DMS 273 (cell line): ENCODE data around the gene ADAM33.
A peak's percentile ranks its signal among the peaks of the same experiment; 100 is the strongest.

Source experiments
- DNase-seq: peaks from one replicate; lab custom pipeline; 2025; ENCODE audit not compliant: unreplicated experiment; lab: John Stamatoyannopoulos, UW

Gene ADAM33

DNA sequence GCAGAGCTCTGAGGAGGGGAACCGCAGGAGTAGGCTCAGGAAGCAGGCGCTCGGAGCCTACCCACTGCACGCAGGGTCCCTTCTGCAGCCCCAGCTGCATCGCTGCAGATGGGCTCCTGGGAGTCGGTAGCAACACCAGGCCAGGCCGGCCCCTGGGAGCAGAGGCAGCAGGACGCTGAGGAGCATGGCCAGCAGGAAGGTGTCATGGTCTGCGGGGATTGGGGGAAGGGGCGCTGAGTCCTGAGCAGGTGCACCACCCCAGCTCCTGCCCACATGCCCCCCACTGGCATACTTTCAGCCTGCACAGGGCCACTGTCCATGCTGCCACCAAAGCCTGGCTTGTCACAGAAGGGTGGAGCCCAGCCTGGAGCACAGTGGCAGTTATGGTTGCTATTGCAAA lies 10.9 kb downstream of the ADAM33 start:
- no peak for DNase-seq

DNA sequence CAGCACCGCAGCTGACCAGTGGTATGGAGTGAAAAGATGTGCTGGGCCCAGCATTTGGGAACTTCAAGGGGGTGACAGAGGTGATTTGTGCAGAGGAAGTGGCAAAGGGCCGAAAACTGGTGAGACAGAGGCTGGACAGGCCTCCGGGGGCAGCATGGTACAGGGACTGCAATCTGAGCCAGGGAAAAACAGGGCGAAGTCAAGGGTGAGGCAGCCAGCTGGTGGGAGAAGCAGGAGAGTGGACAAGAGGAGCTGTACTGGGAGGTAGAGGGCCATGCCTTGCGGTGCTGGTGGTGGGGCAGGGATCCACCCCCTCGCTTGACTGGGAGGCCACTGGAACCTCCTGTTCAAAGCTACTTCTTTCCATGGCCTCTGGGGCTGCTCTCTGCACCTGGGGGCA lies 11.3 kb downstream of the ADAM33 start:
- DNase-seq: peak; percentile 39

DNA sequence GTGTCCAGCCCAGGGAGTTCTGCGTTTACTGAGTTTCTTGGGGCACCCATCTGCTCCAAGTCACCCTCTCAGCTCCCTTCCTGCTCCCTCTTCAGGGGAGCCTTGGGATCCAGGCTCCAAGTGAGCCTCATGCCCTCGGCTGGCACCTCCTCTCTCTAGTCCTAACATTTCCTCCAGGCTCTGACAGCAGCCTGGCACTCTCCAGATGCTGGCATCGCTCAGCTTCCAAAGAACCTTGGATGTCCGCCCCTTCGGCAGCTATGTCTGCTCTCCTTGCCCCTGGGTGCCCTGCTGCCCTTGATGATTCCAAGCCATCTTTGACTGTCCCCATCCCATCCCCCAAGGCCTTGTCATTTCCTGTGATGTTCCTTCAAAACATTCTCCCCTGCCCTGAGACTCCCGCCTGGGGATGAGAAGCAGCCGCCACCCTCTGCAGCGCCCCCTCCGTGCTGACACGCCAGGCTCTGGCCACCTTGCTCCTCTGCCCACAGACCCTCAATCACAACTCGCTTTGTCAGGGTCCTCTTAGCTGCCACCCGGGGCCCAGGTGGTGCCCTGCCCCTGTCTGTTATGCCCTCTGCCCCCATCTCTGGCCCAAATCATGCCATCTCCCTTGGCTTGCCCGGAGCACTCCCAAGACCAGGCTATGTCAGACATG lies 12.0 kb downstream of the ADAM33 start:
- DNase-seq: no peak

DNA sequence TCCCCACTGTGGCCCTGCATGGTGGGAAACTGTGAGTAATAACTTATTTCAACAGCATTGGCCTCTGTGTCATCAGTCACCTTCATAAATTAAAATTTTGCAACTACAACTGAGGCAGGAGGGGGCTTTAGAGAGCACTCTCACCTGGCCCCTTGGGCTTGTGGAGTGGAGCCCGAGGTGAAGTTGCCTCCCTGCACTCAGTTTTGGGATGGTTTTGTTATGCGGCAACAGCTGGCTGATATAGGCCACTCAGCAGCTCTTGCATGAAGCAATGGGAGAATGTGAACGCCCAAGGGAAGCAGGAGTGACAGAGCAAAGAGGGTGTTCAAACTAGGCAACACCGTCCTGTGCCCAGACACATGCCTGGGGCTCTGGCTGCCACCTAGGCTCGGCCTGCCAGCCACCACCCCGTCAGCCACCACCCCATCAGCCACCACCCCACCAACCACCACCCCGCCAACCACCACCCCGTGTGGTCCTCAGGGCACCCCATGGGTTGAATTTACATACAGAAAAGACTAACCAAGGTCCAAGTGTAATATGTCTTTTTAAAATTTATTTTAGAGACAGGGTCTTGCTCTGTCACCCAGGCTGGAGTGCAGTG lies 14.3 kb downstream of the ADAM33 start:
- DNase-seq: no peak

DNA sequence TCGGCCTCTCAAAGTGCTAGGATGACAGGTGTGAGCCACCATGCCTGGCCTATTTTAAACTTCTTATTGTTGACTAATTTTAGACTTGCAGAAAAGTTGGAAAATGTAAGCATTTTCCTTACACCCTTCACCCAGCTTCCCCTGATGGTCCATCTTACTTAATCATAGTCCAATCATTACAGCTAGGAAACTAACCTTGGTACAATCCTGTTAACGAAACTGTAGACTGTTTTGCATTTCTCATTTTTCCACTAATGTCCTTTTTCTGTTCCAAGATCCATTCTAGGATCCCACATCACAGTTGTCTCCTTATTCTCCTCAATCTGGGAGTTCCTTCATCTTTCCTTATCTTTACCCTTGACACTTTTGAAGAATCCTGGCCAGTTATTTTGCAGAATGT lies 18.0 kb downstream of the ADAM33 start:
- DNase-seq: no peak

DNA sequence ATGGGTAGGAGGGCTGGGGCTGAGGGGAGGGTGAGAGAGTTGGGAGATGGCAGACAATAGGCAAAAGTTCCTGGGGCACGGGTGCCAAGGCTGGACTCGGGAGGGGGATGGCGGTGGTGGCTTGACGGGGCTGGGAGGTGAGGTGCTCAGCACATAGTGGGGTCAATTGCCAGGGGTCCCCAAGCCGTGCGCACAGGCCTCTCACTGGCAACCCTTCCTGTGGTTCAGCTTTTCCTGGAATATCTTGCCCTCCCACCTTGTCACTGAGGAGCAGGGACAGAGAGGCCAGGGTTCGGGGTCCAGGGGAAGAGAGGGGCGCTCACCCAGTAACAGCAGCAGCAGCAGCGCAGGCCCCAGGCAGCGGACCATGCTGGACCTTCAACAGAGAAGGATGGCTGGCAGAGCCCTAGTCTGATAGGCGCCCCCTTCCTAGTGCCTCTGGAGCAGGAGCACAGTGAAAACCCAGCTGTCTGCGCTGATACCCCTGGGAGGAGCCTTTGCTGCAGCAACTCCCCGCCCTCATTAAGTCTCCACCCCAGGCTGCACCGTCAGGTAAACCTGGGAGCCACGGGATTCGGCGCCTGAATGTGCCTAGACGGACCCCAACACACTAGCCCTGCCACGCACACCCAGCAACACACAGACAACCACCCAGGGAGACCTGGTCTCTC lies 18.6 kb downstream of the ADAM33 start, which contains the start of gene GFRA4:
GFRA4 (minus strand) TSS at position 369 of the 671 bp plus-strand sequence; CDS start at position 369, 0 bp downstream.
- DNase-seq: peak; percentile 23

DNA sequence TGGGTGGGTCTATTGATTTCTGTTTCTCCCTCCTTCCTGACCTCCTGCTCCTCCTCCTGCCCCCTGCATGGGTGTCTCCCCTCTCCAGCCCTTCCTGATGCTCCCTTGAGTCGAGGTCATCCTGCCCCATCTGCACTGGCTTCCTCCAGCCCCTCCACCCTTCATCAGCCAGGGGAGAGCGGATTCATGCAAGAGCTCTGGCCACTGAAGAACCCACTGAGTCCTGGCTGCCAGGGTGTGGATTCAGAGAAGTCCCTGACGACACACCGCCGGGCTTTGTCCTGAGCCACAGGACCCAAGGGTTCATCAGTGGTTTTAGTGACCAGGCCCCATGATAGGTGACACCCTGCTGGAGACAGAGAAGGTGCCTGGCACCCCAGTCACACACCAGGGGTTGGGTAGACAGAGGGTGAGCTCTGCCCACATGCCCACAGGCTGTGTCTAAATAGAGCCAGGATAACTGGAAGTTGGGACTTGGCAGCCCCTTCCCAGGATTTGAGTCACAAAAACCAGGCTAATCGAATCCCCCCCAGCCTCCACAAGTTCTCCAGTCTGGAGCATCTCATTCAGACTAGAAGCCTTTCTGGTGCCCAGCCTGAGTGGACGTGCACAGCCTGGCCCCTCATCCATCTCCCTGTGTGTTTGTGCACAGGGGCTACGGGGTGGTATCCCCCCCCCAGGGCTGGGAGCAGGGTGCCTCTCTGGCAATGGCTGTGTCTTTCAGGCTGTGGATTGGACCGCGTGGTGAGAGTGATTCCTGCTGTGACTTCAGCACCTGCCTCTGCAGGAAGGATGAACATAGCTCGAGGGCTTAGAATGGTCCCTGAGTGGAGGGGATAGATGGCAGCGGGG lies 19.8 kb downstream of the ADAM33 start:
- no peak for DNase-seq

DNA sequence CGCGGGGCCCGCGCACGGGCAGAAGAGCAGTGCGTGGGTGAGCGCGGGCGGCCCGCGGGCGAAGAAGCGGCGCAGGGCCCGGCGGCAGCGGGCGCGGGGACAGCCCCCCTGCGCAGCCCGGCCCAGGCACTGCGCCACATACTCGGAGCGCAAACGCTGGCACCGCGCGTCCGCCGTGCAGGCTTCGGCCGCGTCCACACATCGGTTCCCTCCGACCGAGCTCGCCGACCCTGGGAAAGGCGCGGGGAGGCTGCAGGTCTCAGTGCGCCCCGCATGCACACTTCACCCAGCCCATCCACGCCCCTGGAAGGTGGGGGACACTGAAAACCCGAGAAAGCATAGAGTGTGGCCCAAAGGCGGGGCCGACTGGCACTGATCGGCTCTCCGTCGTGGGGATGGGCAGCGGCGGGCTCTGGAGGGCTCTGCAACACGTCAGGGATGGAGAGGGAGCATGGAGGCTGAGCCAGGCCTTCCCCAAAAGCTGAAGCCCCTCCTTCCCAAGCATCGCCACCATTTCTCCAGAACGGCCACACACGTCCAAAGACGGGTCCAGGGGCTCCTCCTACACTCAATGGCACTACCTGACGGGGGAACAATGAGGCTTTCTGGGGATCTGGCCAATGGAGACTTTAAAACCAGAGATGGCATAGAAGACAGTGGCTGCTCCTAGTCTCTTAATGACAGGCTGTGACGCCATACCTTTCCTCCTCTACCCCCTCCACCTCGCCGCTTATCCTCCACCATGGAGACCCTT lies 20.6 kb downstream of the ADAM33 start:
- DNase-seq: peak; percentile 69

DNA sequence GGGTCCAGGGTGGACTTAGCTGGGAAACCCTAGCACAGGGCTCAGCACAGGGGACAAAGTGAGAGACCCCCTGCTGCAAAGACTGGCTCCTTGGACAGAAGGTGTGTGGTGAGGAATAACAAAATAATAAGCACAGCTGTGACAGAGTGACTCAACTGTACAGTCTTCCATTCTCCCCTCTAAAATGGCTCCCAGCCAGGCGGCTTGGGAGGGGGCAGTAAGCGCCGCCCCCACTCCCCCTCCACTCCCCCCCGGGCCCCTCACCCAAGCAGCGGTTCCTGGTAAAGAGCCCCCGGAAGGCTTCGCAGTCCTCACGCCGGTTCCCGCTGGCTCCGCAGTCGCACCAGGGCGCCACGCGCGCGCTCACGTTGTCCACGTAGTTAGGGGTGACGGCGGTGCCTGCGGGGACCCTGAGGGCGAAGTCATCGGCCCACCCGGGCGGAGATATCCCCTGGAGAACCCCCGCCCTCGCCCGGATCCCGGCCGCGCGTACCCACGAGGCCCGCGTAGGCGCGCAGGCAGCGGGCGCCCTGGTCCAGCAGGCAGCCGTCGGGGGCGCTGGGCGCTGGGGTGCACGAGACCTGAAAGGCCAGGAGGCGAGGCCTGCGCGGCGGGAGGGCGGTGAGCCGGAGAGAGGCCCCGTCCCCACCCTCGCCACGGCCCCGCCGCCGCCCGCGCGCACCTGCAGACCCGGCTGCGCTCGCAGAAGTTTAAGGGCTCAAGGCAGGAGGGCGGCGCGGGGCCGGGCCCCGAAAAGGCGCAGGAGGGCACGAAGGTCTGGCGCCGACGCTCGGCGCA lies 21.3 kb downstream of the ADAM33 start:
- peak; percentile 69 for DNase-seq

DNA sequence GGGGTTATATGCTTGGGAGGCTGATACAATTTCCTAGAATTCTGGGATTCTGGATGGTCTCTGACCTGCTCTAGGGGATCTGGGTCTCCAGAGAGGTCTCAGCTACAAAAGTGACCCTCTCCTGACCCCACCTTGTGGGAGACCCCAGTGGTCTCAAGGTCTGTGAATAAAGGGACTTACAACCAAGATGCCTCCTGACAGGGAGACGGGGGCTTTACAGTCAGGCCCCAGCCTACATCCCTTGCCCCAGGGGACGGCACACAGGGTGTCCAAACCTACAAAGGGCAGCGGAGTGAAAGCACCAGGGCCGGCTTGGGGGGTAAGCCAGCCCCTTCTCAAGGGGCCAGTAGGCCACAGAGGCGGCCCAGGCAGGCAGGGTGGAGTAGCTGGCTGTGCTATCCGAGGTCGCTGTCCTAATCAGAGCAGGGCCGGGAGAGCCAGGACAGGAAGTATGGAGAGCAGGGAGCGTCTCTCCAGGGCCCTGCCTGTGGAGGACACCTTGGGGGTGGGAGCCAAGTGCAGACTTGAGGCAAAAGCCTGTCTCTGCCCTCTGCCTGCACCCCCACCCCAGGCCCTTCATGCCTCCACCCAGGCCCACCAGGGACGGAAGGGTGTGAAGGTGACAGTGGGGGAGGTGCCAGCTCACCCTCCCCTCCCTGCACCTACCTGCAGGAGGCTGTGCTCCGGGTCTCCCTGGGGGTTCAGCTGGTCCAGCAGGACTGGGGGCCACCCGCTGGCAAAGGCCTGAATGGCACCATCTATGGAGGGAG lies 22.1 kb downstream of the ADAM33 start:
- DNase-seq: no peak

DNA sequence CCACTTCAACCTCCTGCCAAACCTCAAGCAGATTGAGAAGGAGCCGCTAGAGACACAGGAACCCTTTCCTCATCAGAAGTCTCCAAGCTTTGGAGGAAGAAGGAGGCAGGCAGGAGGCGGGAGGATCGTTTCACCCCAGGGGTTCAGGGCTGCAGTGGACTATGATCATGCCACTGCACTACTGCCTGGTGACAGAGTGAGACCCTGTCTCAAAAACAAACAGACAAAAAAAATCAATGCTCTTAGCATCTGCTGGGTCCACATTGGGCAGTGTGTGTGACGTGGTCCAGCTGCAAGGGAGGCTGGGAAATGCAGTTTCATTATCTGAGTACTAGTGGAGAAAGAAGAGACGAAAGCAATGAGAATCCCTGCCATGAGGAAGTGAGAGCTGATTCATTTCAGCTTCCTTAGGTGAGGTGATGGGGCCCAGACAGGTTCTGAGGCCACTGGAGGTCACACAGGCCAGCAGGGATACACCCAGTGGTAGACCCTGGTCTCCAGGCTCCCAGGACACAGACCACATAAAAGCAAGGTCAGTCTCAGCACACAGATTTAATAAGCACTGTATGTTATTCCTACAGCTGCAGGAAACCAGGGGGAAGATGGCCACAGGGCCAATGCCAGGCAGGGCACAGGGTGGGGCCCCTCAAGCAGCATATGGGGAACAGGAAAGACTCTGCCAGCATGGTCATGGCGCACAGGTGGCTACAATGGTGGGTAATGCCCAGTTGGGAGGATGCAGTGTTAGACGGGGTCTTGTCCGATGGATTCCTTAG lies 22.9 kb downstream of the ADAM33 start:
- DNase-seq: no peak

DNA sequence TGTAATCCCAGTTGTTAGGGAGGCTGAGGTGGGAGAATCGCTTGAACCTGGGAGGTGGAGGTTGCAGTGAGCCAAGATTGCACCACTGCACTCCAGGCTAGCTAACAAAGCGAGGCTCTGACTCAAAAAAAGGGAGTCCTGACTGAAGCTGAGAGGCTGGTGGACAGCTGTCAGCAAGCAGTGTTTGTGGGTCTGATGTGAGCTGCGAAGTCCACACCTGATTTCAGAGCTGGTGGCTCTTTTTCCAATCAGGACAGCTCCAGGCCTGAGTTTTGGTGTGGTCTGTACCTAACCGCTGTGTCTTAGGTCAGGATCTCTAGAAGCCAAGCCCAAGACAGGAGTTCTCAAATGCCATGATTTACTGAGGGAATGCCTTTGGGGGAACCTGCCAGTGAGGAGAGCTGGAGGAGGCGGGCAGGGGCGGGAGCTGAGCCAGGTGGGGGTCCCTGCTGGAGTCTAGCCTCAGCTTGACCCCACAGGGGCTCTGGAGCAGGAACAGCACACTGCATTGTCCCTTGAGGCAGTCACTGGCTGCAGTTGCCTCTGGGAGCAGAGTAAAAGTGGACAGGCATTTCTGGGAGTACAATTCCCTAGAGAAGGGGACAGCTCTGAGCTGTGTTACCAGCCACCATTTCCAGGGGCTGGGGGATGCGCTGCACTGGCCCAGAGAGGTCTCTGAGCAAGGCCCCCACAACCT lies 23.6 kb downstream of the ADAM33 start:
- DNase-seq: no peak

DNA sequence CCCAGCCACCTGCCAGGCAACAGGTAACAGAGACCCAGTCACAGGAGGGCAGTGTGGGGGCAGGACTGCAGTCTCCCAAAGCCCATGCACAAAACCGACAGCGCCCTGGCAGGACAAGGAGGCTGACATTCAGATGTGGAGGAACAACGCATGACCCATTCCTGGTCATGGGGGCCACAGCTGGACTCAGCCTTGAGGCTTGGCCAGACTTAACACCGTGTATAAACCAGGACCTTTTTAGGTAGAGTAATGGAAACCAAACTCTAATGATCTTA lies 26.7 kb downstream of the ADAM33 start:
- DNase-seq: no peak

DNA sequence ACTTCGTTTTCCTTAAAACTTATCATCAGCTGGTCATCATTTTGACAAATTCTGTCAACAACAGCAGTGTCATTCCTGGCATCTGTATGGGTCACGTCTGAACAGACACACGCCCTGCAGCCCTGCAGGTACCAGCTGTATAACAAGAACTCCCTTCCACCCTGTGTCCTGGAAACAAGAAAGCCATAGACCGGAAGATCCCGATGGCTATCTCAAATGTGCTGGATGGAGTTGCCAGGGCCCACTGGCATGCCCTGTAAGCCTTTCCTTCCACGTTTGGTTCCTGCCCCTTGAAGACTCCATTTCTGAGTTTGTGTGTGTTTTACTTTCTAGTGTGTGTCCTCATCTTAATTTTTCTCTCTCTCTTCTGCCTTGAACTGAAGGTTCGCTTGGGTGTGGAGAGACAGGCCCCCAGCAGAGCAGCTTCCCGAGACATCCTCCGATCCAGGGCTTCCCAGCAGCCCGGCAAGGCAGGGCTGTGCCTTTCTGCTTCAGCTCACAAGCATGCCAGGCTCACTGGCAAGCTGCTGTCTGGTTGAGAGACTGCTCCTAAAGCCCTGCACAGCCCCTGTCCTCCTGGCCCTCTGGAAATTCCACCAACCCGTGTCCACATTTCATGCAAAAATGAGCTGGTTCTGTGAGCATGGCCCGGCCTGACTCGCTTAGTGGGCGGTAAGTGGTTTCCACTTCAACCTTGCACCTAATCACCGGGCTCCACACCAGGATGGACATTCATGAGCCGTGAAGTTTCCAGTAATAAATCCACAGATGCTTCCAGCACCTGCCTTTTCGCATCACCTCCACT lies 27.3 kb downstream of the ADAM33 start:
- peak; percentile 44 for DNase-seq

DNA sequence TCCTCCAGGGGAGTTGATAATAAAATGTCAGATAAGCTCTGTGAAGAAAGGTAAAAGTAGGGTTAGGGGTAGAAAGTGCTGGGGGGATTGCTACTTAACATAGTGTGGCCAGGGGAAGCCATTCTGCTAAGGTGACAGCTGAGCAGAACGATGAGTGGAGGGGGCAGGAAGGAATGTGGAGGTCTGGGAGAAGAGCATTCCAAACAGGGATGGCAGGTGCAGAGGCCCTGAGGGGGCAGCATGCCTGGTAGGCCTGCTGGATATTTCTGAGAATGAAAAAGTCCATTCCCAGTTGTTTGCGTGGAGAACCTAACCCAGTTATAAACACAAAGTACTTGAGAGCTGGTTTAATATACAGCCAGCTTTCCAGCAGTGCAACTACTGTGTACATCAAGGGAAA lies 27.9 kb downstream of the ADAM33 start:
- DNase-seq: no peak

DNA sequence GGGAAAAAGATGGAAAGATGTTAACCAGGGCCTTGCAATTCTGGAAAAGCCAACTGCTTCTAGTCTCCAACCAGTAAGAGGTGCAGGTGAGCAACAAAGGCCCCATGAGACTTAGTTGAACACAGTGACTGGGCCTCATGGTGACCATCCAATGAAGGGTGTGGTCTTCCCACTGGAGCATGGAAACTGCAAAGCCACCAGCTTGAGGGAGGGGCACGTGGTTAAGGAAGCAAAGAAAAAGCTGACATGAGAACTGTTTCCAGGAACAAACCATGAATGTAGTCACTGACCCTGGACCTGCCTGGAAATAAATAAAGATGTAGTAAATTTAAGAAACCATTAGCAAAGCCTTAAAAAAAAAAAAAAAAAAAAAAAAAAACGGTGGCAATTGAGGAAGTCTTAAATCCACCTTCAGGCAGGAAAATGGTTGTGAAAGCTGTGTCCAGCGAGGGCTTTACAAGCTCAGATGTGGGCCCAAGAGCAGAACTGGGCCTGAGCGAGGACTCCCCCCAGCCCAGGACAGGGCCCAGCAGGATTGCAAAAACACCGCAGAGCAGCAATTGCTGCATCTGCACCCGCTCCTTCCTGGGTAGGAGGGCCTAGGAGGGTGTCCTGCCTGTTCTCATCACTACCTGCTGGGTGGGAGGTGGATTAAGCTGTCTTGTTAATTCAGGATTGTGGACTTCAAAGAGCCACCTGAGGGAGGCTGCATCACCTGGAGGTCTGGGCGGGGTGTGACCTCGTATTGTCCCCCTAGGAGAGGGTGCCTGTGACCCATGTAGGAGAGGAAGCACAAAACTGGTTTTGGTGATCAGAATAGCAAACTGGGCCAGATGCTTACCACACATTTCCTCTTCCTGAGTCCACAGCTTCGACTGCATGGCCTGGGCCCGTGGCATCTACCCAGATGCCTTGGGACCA lies 28.9 kb downstream of the ADAM33 start:
- no peak for DNase-seq
